CD1c-positive myeloid dendritic cell (primary cell): ENCODE data around the gene COL23A1.

Experiments used
- DNase-seq: peaks from one replicate; pipeline ENCODE4 v3.0.0-alpha.2; 2016; ENCODE audit errors: extremely low spot score

COL23A1 gene

DNA sequence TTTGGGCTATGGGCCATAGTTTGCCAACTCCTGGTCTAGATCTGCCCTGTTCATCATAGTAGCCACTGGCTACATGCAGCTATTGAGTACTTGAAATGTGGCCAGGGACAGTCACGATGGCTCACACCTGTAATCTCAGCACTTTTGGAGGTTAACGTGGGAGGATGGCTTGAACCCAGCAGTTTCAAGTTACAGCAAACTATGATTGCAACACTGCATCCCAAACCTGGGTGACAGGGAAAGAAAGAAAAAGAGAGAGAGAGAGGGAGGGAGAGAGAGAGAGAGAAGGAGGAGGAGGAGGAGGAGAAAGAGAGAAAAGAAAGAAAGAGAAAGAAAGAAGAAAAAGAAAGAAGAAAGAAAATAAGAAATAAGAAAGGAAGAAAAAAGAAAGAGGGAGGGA is 397.9 kb downstream of the COL23A1 start:
- DNase-seq = no peak

DNA sequence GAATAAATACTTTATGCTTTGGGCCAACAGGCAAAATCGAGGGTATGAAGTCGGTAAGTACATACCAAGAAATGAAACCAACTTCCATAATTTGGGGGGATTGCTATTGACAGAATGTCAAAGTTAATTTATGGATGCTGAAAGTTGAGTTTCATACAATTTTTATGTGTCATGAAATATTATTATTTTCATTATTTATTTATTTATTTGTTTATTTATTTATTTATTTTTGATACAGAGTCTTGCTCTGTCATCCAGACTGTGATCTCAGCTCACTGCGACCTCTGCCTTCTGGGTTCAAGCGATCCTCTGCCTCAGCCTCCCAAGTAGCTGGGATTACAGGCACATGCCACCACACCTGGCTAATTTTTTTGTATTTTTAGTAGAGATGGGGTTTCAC is 398.5 kb downstream of the COL23A1 start:
- no peak for DNase-seq

DNA sequence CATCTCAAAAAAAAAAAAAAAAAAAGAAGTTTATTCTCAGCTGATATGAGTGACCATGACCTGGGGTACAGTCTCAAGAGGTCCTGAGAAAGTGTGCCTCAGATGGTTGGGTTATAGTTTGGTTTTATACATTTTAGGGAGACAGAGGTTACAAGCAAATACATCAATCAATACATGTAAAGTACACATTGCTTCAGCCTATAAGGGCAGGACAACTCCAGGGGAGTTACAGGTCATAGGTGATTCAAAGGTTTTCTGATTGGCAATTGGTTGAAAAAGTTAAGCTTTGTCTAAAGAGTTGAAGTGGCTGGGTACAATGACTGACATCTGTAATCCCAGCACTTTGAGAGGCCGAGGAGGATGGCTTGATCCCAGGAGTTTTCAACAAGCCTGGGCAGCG is 400.8 kb downstream of the COL23A1 start:
- no peak for DNase-seq
